ES-I3 (cell line): Measurements from ENCODE around the gene MVK.

Experiments used
- H3K36me3 ChIP-seq: 2 replicates; pipeline ENCODE4 v1.6.1; 2013; ENCODE audit warnings: mild to moderate bottlenecking, low read length, control low read depth, moderate library complexity; ENCODE audit not compliant: insufficient read depth
- H3K4me1 ChIP-seq: 2 replicates; pipeline ENCODE4 v1.6.1; 2013; ENCODE audit warnings: mild to moderate bottlenecking, control low read depth, low read length; ENCODE audit not compliant: insufficient read depth
- H3K9ac ChIP-seq: 2 replicates; pipeline ENCODE4 v1.6.1; 2013; ENCODE audit warnings: low read depth, mild to moderate bottlenecking, low read length, moderate library complexity
- H3K9me3 ChIP-seq: 2 replicates; pipeline ENCODE4 v1.6.1; 2013; ENCODE audit warnings: mild to moderate bottlenecking, low read length, moderate library complexity; ENCODE audit not compliant: control insufficient read depth, insufficient read depth

Gene MVK

GRCh38 chr12:109573029-109573913 is at the start of gene MVK, which contains the start of gene MMAB:
Gene MVK (plus strand): TSS chr12:109573794. CDS start chr12:109574823, 1,029 bp downstream.
Gene MMAB (minus strand): TSS chr12:109573504. CDS start chr12:109573480, 24 bp downstream.
- Histone ChIP-seq H3K9ac (peak within 1 kb of the TSS; percentile 79), H3K36me3 (peaks cover 7% of the 10 kb centered on the region; the same call in 1 of the 2 replicates), H3K9me3 (no peaks in the 10 kb centered on the region), H3K4me1 (no peaks in the 10 kb centered on the region; the same call in 1 of the 2 replicates)

DNA sequence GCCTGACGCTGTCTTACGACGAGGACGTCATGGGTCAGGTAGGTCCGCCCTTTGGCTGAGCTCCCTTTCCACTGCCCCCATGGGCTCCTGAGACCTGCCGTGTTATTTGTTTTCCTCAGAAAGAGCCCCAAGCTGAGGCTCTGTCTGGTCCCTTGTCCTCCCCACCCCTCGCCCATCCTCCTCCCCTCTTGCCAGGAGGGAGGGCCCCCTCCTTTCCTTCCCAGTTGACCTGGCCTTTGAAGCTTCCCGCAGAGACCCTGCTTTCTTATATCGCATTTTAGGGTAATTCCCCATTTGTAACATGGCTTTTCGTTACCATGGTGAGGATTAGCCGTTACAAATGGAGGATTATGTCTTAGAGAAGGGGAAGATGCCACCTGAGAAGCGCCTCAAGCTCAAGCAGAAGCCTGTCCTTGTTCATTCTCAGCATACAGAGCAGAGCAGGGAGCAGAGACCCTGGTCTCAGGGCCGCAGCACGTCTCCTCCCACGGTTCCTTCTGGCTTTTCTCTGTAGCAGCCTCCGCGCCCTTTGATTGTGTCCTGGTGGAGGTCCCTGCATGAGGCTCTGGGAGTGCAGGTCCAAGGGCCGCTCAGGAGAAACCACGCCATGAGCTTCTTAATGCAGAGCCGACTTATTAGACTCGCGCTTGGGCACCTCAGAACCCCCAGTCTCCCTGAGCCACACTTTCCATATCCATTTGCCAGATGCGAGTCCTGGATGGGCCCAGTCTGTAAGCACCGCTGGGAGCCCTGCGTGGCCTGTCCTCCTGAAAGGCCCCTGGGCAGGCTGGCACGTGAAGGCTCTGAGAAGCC is 48.9 kb upstream of the MVK start:
- H3K4me1 ChIP-seq: no peaks in the 10 kb centered on the region
- no peak overlapping the region for H3K9ac ChIP-seq
- peaks cover 11% of the 10 kb centered on the region for H3K36me3 ChIP-seq
- no peaks in the 10 kb centered on the region for H3K9me3 ChIP-seq

DNA sequence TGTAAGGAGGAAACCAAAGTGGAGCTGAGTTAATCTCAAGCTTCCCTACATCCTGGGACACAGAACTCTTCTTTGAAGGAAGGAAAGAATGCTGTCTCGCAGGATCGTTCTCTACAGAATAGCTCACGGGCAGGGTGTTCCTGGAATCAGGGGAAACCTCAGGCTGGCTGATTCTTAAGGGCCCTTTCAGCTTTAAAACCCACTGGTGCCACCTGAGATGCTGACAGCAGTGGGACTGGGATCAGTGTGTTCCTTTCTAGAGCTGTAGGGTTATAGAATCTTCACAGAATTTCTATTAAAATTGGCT is 48.4 kb upstream of the MVK start:
- H3K9ac ChIP-seq: no peak overlapping the region
- H3K36me3 ChIP-seq: peaks cover 11% of the 10 kb centered on the region
- H3K4me1 ChIP-seq: no peaks in the 10 kb centered on the region
- H3K9me3 ChIP-seq: no peaks in the 10 kb centered on the region

GRCh38 chr12:109527489-109528123 is 46.0 kb upstream of the MVK start:
- Histone ChIP-seq H3K36me3 (peaks cover 14% of the 10 kb centered on the region), H3K9ac (no peak overlapping the region), H3K4me1 (no peaks in the 10 kb centered on the region), H3K9me3 (no peaks in the 10 kb centered on the region)

DNA sequence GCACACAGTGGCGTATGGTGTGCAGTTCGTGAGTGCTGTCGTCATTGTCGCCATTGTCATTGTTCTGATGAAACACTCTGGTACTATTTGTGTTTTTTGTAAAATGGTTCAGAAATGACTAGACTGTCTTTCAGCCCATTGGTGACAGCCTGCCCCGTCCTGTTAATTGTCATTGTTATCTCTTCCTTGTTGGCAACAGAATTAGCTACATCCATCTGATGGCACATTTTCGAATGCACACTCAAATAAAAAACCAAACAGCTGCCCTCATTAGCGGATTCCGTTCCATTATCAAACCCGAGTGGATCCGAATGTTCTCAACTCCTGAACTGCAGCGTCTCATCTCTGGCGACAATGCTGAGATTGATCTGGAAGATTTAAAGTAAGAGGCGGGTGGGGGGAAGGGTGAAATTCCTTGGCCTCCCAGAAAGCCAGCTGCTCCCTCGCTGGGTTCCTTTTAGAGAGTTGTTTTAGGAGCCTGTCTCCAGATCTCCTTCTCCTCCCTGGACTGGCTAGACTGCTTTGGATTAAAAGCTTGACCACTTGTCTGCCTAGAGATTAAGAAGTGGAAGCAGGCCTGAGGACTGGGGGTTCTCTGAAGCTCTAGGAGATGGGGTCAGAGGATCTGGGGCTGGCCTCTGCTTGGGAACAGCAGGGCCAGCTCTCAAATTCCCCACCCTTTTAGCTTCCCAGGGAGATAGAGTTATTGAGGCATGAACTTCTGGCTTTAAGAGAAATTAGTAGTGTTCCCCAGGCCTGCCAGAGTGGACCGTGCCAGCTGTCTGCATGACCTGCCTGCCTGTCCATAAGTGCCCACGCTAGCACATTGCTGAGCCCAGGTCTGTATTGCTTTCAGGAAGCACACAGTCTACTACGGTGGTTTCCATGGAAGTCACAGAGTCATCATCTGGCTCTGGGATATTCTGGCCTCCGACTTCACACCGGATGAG is 43.6 kb upstream of the MVK start:
- Histone ChIP-seq H3K9me3 (no peaks in the 10 kb centered on the region), H3K9ac (no peak overlapping the region), H3K36me3 (peaks cover 12% of the 10 kb centered on the region; the same call in 1 of the 2 replicates), H3K4me1 (no peaks in the 10 kb centered on the region)

DNA sequence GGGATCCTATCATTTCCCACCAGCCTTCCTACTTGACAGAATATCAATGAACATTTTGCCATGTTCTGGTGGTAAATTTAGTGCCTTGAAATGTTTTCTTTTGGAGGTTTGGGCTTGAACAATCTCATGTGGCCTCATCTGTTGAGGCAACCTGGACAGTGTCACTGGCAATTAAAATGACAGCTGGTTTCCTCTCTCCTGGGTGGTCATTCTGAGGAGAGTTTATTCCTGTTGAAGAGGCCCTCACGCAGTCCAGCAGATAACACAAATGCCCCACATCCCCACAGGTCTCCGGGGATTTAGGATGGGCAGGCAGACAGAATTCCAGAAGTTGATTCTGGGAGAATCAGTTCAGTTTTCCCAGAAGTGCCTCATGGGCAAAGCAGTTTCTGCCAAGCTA is 42.2 kb upstream of the MVK start:
- Histone ChIP-seq H3K4me1 (no peaks in the 10 kb centered on the region), H3K9me3 (no peaks in the 10 kb centered on the region), H3K9ac (no peak overlapping the region), H3K36me3 (peaks cover 9% of the 10 kb centered on the region; the same call in 1 of the 2 replicates)

DNA sequence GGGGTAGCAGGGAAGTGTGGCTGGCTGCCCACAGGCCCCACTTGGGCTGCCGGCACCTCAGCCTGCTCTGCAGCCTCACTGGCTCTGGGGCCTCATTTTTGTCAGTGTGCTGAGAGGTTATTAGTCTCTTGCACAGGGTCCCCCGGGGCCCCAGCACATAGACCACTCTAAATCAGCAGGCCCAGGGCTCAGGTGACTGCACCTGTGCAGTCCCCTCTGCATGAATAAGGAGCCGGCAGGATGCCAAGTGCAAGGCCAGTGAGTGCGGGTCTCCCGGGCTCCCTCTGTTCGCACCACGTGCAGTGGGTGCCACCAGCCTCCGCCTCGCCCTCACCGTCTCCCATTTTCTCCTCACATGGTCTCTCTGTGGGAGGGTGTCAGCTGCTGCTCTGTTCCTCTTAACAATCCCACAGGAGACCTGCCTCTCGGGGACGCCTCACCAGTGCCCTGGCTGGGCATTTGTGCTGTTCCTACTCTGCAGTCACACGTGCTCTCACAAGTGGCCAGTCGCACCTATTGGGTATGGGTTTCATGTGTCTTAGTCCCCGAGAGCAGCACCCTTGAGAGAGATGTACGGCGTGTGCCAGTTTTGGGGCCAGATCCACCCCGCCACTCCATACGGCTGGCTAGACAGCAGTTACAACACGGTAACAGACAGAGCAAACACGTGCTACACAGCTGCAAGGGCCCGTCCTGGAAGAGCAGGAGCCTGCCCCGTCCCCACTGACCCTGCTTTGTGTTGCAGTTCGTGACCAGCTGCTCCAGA is 40.7 kb upstream of the MVK start:
- Histone ChIP-seq H3K9ac (no peak overlapping the region), H3K36me3 (peaks cover 9% of the 10 kb centered on the region; the same call in 1 of the 2 replicates), H3K9me3 (no peaks in the 10 kb centered on the region), H3K4me1 (no peaks in the 10 kb centered on the region)

DNA sequence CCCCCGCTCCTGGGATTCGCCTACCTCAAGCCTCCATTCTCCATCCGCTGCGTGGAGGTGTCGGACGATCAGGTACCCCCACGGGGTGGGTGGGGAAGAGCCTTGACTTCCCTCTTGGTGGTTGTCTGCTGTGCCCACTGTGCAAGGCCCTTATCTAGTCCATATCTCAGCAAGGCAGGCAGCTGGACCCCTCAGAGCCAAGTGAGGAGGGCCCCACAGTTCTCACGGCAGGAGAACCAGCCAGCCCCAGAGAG is 40.2 kb upstream of the MVK start:
- Histone ChIP-seq H3K9ac (no peak overlapping the region), H3K9me3 (no peaks in the 10 kb centered on the region), H3K4me1 (no peaks in the 10 kb centered on the region), H3K36me3 (peaks cover 9% of the 10 kb centered on the region; the same call in 1 of the 2 replicates)

DNA sequence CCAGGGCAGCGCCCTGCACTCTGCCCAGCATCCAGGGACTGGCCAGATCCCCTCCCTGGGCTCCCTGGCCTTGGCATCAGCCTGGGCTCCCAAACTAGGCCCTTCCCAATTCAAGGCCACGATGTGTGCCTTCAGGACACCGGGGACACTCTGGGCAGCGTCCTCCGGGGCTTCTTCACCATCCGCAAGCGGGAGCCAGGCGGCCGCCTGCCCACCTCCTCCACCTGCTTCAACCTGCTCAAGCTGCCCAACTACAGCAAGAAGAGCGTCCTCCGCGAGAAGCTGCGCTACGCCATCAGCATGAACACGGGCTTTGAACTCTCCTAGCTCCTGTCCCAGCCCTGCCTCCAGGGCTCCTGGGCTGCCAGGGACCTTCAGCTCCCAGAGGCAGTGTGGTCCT is 39.1 kb upstream of the MVK start:
- H3K36me3 ChIP-seq: peaks cover 9% of the 10 kb centered on the region; the same call in 1 of the 2 replicates
- no peak overlapping the region for H3K9ac ChIP-seq
- H3K4me1 ChIP-seq: no peaks in the 10 kb centered on the region
- no peaks in the 10 kb centered on the region for H3K9me3 ChIP-seq

DNA sequence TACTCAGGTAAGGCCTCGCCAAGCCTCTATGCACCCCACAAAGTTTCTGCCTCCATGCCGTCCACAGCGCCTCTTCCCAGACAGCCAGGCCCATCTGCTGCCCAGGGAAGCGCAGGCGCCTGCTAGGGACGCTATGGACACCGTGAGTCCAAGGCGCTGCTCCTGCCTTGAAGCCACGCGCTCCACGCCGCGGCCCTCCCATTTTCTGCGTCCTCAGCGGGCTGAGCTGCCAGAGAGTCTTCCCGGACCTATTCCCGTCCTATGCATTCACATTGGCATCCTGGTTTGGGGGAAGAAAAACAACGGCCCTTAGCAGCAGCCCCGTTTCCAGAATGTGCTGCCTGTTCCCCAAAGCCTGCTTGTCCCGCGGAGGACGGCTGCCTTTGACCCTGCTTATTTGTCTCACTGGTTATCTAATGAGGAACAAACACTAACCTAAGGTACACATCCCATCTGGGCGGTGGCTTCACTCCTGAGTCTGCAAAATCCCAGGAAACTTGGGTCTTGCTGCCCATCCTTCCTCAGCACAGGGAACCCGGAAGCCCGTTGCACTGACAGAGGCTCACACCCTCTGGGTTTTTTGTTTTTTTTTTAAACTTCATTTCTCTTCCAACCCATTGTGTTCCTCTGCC is 38.2 kb upstream of the MVK start:
- Histone ChIP-seq H3K9ac (no peak overlapping the region), H3K36me3 (peaks cover 9% of the 10 kb centered on the region; the same call in 1 of the 2 replicates), H3K9me3 (no peaks in the 10 kb centered on the region), H3K4me1 (no peaks in the 10 kb centered on the region)

DNA sequence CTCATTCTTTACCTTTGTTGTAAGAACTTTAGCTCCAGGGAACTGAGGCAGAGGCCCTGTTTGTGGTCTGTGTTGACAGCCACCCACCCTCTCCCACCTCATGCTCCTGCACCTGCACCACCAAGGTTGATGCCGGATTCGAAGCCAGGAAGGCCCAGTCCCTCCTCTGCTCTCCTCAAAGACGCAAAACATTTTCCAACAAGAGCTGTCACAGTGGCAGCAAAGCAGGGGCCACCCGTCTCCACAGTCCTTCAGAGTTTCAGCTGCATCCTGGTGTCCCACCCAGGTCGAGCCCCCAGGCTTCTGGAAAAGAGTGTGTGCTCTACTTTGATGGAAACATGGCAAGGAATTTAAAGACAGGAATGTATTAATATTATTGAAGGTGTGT is 37.7 kb upstream of the MVK start:
- H3K9ac ChIP-seq: no peak overlapping the region
- 0 out of 2 replicates have a peak, but pooled peaks cover 5% of the 10 kb centered on the region for H3K36me3 ChIP-seq
- H3K4me1 ChIP-seq: no peaks in the 10 kb centered on the region
- H3K9me3 ChIP-seq: no peaks in the 10 kb centered on the region

DNA sequence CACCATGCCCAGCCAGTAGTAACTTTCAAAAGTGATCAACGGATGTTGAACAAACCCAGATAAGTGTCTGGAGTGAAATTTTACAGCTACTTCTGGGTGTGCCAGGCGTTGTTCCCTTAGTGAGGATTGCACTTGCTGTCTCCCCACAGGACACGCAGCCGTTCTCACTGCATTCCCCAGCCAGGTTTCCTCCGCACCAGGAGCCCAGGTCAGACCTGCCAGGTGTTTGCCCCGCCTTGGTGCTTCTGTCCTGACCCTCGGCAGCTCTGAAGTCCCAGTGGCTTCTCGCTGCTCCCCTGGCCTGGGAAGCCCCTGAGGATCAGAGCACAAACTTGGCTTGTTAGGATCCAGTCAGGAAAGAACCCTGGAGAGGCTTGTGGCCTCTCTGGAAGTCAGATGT is 36.5 kb upstream of the MVK start:
- H3K36me3 ChIP-seq: no peaks in the 10 kb centered on the region
- H3K9me3 ChIP-seq: no peaks in the 10 kb centered on the region
- no peaks in the 10 kb centered on the region for H3K4me1 ChIP-seq
- H3K9ac ChIP-seq: no peak overlapping the region
